Ovary (tissue), 9 donors: ENCODE results near the gene GNAL. TPM values are rescaled to one million over a fixed set of nuclear protein-coding genes. Genes with fewer than 3 reads are reported as not detected.

Experiments used
- DNase-seq, 5 donors: peaks; one replicate each; pipeline ENCODE4 v3.0.0-alpha.2; 2019 to 2020
- H3K27ac ChIP-seq, 2 donors: fragments of 200-600 bp; one replicate each; pipeline versions ENCODE4 v1.5.1 to v1.8.0; 2019 to 2022
- H3K27me3 ChIP-seq: fragments of 200-600 bp; one replicate; pipeline ENCODE4 v1.8.0; 2022
- H3K36me3 ChIP-seq: fragments of 200-600 bp; sonication (generic); one replicate; pipeline ENCODE4 v1.5.1; 2019
- H3K4me1 ChIP-seq: one replicate; pipeline ENCODE4 v1.8.1; 2013; ENCODE audit warnings: mild to moderate bottlenecking, moderate library complexity; ENCODE audit not compliant: insufficient read depth
- H3K4me3 ChIP-seq: fragments of 200-600 bp; sonication (generic); one replicate; pipeline ENCODE4 v1.5.1; 2017
- H3K9me3 ChIP-seq, 2 donors: fragments of 200-600 bp in 1 of 2; sonication (generic) in 1 of 2; one replicate each; pipeline versions ENCODE4 v1.5.1 to v1.8.1; 2013 to 2019; ENCODE audit warnings: mild to moderate bottlenecking in 1 of 2, moderate library complexity in 1 of 2
- CTCF ChIP-seq, 3 donors: fragments of 450-650 bp in 2 of 3; fragments of 200-600 bp in 1 of 3; IDR thresholded peaks; one replicate each; pipeline versions ENCODE4 v1.5.1 to v1.8.0; 2016 to 2022; ENCODE audit warnings: antibody characterized with exemption in 3 of 3, mild to moderate bottlenecking in 1 of 3
- EP300 ChIP-seq: sonication (generic); formaldehyde crosslinking; IDR thresholded peaks from one replicate; pipeline ENCODE4 v1.6.1; 2017; ENCODE audit warnings: antibody characterized with exemption
- POLR2A ChIP-seq: fragments of 450-650 bp; IDR thresholded peaks from one replicate; pipeline ENCODE4 v1.6.1; 2017; ENCODE audit warnings: antibody characterized with exemption, mild to moderate bottlenecking, moderate library complexity
- WGBS, 3 donors: extraction: QIAGEN DNeasy Blood & Tissue Kit in 1 of 3; methylation state at CpG; one replicate each; pipeline versions ENCODE4 v1.1.5 to v1.1.7; 2013 to 2017; 5-methylcytosine and 5-hydroxymethylcytosine counted together
- intact Hi-C, 4 donors: fragments of 100-400 bp; cut with DNase I; formaldehyde crosslinking; loops; one replicate each; pipeline versions ENCODE4 v1.11.0 to v1.15.1; 2022 to 2023
- polyA plus RNA-seq, 2 donors: library from polyadenylated mRNA; stranded (reverse); fragments of 200-250 nt in 1 of 2; fragments of 350-450 nt in 1 of 2; fragmentation: Illumina TruSeq in 1 of 2; extraction: RNeasy Lipid Tissue Mini Kit (QIAGEN cat#74804) in 1 of 2; gene quantifications; one replicate each; pipeline ENCODE4 v1.2.3, GENCODE V29; 2013 to 2014
- total RNA-seq, 7 donors: library from RNA; depleted of rRNA in 2 of 7; stranded (reverse); fragments of >200 nt in 2 of 7; fragmentation: NEBNext Ultra II Directional in 3 of 7; extraction: Animal tissue kit (Norgen Biotek cat#: 25700) in 3 of 7; gene quantifications; one replicate each; pipeline versions ENCODE4 v1.1.0 to v1.2.4, GENCODE V29; 2016 to 2023
- donor health status: DM: no; HTN: no; CAD: no; lungs with moderate emphysema.
- donor health status: DM: no; HTN: no; CAD: no.
- donor health status: Bipolar disorder and iron deficiency.
- donor health status: DM: yes; HTN: yes; CAD: no.
- donor health status: DM: no; HTN: no; CAD: no.
- donor health status: DM: yes; HTN: yes; CAD: no.

The GNAL gene
- total and polyA plus RNA-seq, 9 donors, result 1.6 to 15.4 (median 3.4) TPM

- TF ChIP-seq CTCF (IDR thresholded peaks at IDR 0.05) (no peak), EP300 (no peak), POLR2A (no peak)
- no peaks in the 10 kb centered on the region for H3K27me3 ChIP-seq
- 67 to 77% (median 72%) methylated on average over 4 of the region's 4 CpGs for WGBS, 3 donors
- DNase-seq, result no peak
- no peak overlapping the region for H3K4me3 ChIP-seq
- intact Hi-C loops, result no loop called here
- no peak overlapping the region for H3K27ac ChIP-seq
- H3K36me3 ChIP-seq, result no peaks in the 10 kb centered on the region
- no peaks in the 10 kb centered on the region for H3K4me1 ChIP-seq
- no peaks in the 10 kb centered on the region for H3K9me3 ChIP-seq
Measured at GRCh38 chr18:11767935-11768334, 78.9 kb downstream of the GNAL start.

GRCh38 chr18:11775436-11776174, 86.5 kb downstream of the GNAL start:
- no peaks in the 10 kb centered on the region for H3K36me3 ChIP-seq
- H3K9me3 ChIP-seq, result no peaks in the 10 kb centered on the region
- intact Hi-C loops, result no loop called here
- H3K4me1 ChIP-seq, result peaks cover 2% of the 10 kb centered on the region
- TF ChIP-seq CTCF (IDR thresholded peaks at IDR 0.05) (no peak), EP300 (no peak), POLR2A (no peak)
- H3K27me3 ChIP-seq, result no peaks in the 10 kb centered on the region
- no peak overlapping the region for H3K4me3 ChIP-seq
- 92 to 93% (median 92%) methylated on average over 16 of the region's 16 CpGs for WGBS, 3 donors
- H3K27ac ChIP-seq, result no peak overlapping the region
- no peak for DNase-seq

DNA sequence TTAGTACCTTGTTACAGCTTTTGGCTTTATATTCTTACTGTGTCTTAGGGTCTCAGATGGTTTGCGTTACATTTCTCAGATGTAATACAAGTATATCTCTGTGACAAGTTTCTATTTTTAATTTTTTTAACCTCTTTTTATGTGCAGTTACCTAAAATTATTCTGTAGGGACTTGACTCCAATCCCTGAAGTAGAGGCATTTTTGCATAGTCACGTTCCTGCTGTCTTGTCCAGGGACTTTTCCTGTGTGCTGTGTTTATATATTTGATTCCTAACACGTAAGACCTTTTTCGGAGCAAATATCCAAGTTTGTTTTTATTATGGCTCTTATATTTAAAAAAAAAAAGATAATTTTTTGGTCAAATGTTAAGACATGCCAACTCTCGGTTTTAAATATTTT, 91.0 kb downstream of the GNAL start:
- Histone ChIP-seq H3K4me3 (no peak overlapping the region), H3K27ac (no peak overlapping the region), H3K4me1 (peaks cover 2% of the 10 kb centered on the region), H3K9me3 (no peaks in the 10 kb centered on the region), H3K36me3 (no peaks in the 10 kb centered on the region), H3K27me3 (no peaks in the 10 kb centered on the region)
- 7 to 16% (median 7%) methylated on average over 5 of the region's 5 CpGs for WGBS, 3 donors
- intact Hi-C loops, result no loop called here
- DNase-seq, result no peak
- no peak for TF ChIP-seq EP300
- TF ChIP-seq CTCF (IDR thresholded peaks at IDR 0.05), result no peak

DNA sequence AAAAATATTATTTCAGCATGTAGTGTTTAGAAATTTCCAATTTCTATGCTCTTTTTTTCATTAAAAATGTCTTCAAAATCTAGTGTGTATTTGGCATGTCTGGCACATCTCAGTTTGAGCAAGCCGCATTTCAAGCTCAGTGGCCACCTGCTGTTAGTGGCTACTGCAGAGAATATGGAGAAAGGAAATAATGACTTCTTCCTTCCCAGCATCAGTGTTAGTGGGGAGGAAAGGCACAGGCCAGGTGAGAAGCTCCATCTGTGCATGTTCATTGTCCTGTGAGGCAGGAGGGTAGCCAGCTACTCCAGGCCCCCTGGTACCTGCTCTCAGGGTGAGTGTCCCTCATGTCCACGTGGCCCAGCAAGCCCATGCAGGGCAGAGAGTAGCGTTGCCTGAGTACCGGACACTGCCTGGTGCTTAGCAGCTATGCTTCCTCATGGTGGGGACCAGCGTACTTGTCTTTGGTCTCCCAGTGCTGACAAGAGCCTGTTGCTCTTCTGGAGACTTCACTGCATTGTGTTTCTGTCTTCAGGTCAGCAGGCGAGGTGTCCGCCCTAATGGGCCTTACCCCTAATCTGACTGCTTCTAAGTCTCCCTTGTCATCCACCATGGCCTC, 94.8 kb downstream of the GNAL start:
- 86 to 95% (median 93%) methylated on average over 7 of the region's 7 CpGs for WGBS, 3 donors
- no peak for TF ChIP-seq EP300
- TF ChIP-seq CTCF (IDR thresholded peaks at IDR 0.05), result no peak
- TF ChIP-seq POLR2A, result no peak

More for the DNA sequence above, 94.8 kb downstream of the GNAL start:
- Histone ChIP-seq H3K27me3 (no peaks in the 10 kb centered on the region), H3K36me3 (no peaks in the 10 kb centered on the region), H3K4me3 (no peak overlapping the region), H3K9me3 (no peaks in the 10 kb centered on the region), H3K27ac (no peak overlapping the region), H3K4me1 (peaks cover 5% of the 10 kb centered on the region)
- intact Hi-C loops, result no loop called here
- DNase-seq, result no peak
